Measurements from ENCODE around the gene MPV17. TPM values are rescaled to one million over a fixed set of nuclear protein-coding genes. Genes with fewer than 3 reads are reported as not detected.

MPV17 gene
- total and polyA plus RNA-seq, 8 donors = 91.6 to 106 (median 99.0) TPM

DNA sequence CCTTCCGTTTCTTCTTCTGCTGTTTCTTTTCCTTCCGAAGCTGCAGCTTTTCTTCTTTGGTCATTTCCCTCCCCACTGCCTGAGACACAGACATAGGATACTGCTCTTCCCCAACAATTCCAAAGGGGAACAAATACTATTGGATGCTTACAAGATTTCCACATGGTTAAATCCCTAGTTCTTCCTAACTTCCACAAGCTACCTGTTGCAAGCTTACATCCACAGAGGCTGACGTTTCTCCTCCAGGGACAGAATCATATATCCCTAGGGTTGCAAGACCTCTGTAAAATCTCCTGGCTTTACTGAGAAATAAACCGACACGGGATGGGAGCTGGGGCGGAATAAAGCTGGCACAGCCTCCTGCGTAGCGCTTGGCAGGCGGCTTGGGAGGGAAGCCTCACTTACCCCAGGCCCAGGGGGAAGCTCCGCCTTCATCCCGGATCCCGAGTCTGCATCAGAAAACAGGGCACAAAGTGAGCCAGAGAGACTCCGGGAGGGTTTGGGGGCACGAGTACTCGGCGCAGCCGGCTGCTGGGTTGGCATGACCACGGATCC, 46.7 kb upstream of the MPV17 start:
- intact Hi-C loops (cut with DNase I) = no loop called here
- TF ChIP-seq, protein P1, sequence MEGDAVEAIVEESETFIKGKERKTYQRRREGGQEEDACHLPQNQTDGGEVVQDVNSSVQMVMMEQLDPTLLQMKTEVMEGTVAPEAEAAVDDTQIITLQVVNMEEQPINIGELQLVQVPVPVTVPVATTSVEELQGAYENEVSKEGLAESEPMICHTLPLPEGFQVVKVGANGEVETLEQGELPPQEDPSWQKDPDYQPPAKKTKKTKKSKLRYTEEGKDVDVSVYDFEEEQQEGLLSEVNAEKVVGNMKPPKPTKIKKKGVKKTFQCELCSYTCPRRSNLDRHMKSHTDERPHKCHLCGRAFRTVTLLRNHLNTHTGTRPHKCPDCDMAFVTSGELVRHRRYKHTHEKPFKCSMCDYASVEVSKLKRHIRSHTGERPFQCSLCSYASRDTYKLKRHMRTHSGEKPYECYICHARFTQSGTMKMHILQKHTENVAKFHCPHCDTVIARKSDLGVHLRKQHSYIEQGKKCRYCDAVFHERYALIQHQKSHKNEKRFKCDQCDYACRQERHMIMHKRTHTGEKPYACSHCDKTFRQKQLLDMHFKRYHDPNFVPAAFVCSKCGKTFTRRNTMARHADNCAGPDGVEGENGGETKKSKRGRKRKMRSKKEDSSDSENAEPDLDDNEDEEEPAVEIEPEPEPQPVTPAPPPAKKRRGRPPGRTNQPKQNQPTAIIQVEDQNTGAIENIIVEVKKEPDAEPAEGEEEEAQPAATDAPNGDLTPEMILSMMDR (IDR thresholded peaks at IDR 0.05) = no peak
- H3K9me3 ChIP-seq = no peaks in the 10 kb centered on the region
- peak overlapping the region; percentile 62 to 97 for H3K4me3 ChIP-seq
- peak in 1 of 4 donors; percentile 71 for DNase-seq
- H3K36me3 ChIP-seq = peaks cover 0 to 65% of the 10 kb centered on the region in 2 donors
- peak overlapping the region; percentile 79 to 94 for H3K27ac ChIP-seq
- peaks cover 31 to 37% of the 10 kb centered on the region in 2 donors for H3K4me1 ChIP-seq
- peak; percentile 50 for ATAC-seq
- H3K27me3 ChIP-seq = no peaks in the 10 kb centered on the region

DNA sequence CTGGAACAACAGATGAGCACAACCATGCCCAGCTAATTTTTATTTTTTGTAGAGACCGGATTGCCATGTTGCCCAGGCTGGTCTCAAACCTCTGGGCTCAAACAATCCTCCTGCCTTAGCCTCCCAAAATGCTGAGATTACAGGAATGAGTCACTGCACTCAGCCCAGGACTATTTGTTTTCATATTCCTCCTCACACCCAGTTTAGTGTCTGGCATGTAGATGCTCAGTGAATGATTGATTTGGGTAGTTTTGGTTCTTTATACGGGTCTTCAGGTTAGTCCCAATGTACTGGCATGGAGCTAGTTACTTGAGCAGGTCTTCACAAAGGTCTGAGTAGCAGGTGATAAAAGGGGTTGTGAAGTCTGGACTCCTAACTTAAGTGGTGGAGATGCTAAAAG, 41.0 kb upstream of the MPV17 start:
- peaks cover 6% of the 10 kb centered on the region in 2 donors for H3K4me1 ChIP-seq
- H3K9me3 ChIP-seq = no peaks in the 10 kb centered on the region
- no peak for DNase-seq
- no peak for ATAC-seq
- intact Hi-C loops (cut with DNase I) = no loop called here
- TF ChIP-seq, protein P1 (IDR thresholded peaks at IDR 0.05) = no peak
- no peaks in the 10 kb centered on the region for H3K27me3 ChIP-seq
- peaks cover 0 to 59% of the 10 kb centered on the region in 2 donors for H3K36me3 ChIP-seq
- no peak overlapping the region for H3K4me3 ChIP-seq
- H3K27ac ChIP-seq = no peak overlapping the region

DNA sequence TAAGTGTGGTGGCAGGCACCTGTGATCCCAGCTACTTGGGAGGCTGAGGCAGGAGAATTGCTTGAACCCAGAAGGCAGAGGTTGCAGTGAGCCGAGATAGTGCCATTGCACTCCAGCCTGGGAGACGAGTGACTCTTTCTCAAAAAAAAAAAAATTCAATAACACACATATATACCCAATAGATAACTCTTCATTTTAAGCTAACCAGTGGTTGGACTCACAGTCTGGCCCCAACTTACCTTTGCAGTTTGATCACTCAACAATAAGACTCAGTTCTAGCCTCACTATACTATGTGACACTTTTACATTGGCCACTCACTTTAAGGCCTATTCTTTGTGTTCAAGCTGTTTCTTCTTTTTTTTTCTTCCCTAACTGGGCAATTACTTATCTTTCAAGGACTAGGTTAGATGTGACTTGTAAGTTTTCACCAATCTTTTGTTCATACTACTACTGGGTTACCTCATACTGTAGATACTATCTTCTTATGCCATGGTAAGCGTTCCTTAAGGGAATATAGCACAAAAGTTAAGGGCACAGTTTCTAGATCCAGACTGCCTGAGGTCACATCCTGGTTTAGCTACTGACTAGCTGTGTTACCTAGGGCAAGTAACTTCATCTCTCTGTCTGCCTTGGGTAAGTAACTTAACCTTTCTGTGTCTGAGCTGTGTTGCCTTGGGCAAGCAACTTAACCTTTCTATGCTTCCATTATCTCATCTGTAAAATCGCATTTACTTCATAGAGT, 40.0 kb upstream of the MPV17 start:
- Histone ChIP-seq H3K27me3 (no peaks in the 10 kb centered on the region), H3K27ac (no peak overlapping the region), H3K9me3 (no peaks in the 10 kb centered on the region), H3K36me3 (peaks cover 0 to 48% of the 10 kb centered on the region in 2 donors), H3K4me3 (no peak overlapping the region), H3K4me1 (peaks cover 2 to 8% of the 10 kb centered on the region in 2 donors)
- DNase-seq (no peak), ATAC-seq (no peak)
- intact Hi-C loops (cut with DNase I) = no loop called here
- TF ChIP-seq, protein P1 (IDR thresholded peaks at IDR 0.05) = no peak

DNA sequence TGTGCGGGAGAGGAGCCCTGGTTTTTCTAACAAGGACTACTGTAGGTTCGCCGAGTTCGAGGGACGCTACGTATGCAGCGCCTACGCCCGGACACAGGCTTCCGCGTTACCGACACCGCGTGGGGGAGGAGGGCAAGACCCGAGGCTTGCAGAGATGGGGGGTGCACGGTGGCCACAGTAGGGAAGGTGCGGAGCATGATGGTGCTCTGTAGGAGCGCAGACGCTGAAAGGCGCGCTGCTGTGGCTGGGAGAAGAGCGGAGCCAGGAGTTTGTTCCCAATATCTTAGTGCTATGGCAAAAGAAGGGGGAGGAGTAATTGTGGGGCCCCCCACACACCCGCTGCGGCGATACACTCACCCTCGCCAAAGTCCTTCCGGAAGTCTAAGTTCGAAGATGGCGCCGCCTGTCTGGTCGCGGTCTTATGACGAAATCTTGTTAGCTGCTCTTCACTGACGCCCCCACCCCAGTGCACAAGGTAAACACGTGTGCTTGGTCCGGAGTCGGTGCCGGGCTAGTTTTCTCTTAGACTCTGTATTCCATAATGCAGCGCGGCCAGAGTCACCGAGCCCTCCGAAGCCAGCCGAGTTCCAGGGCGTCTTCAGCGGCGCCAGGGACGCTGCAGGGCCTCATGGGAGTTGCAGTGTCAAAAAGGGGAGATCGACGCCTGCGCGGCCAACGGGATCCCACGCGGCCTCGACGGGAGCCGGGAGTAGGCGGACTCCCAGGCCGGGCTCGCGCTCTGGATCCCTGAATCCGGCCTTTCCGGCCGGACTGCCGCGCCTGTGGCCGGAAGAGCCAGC, 33.7 kb upstream of the MPV17 start, which contains the start of gene GTF3C2:
Gene GTF3C2 (minus strand): TSS at position 383 of the 800 bp plus-strand sequence. CDS start 13,210 bp downstream, outside the sequence.
- no peaks in the 10 kb centered on the region for H3K36me3 ChIP-seq
- H3K9me3 ChIP-seq = no peaks in the 10 kb centered on the region
- peaks cover 22 to 43% of the 10 kb centered on the region in 2 donors for H3K4me1 ChIP-seq
- ATAC-seq = peak; percentile 96
- H3K4me3 ChIP-seq = peak within 1 kb of the TSS; percentile 95 to 97
- DNase-seq = peak; percentile 93 to 97 (median 97)
- intact Hi-C loops (cut with DNase I) = no loop called here
- peak within 1 kb of the TSS; percentile 93 to 96 for H3K27ac ChIP-seq
- no peaks in the 10 kb centered on the region for H3K27me3 ChIP-seq
- TF ChIP-seq, protein P1 (IDR thresholded peaks at IDR 0.05) = peak in 1 of 2 donors; percentile 21

DNA sequence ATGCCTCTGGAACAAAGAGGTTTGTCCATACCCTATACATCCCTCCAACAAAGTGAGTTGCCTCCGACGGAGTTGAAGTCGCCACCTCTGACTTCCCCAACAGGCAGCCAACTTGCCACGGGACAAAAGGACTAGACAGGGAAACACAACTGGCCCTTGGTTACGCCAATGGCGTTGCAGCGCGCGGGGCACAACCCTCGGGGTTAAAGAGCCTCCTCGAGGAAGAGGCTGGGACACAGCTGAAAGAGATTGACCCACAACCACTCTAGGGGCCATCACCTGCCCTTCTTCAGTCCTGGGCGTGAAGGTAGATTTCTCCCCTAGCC, 33.1 kb upstream of the MPV17 start:
- peak overlapping the region; percentile 95 to 97 for H3K4me3 ChIP-seq
- H3K36me3 ChIP-seq = no peaks in the 10 kb centered on the region
- H3K9me3 ChIP-seq = no peaks in the 10 kb centered on the region
- peak; percentile 11 to 85 (median 45) for DNase-seq
- H3K4me1 ChIP-seq = peaks cover 22 to 43% of the 10 kb centered on the region in 2 donors
- peak overlapping the region; percentile 93 to 96 for H3K27ac ChIP-seq
- ATAC-seq = peak; percentile 51
- TF ChIP-seq, protein P1 (IDR thresholded peaks at IDR 0.05) = no peak
- intact Hi-C loops (cut with DNase I) = no loop called here
- no peaks in the 10 kb centered on the region for H3K27me3 ChIP-seq

Data from left lung (tissue), 10 donors.